Activated T-helper 1 cell treated with anti-CD3 and anti-CD28 coated beads, Interleukin-12 subunit alpha, Interleukin-12 subunit beta, Interleukin-2, Interleukin-4 antibody, amounts not matched to agents 30 ng/mL and 10 ng/mL and 1 ng/mL, durations not matched to agents 14 hours and 24 hours and 36 hours (primary cell): ENCODE measurements around the gene PCNX2. TPM values are rescaled to one million over a fixed set of nuclear protein-coding genes. Genes with fewer than 3 reads are reported as not detected.

Experiments used
- DNase-seq: peaks from one replicate; pipeline ENCODE4 v3.0.0; 2021; ENCODE audit warnings: low spot score
- H3K27ac Mint-ChIP-seq: one replicate; pipeline ENCODE4 v1.8.0; 2021; ENCODE audit warnings: mild to moderate bottlenecking, mixed read lengths
- H3K27me3 Mint-ChIP-seq: one replicate; pipeline ENCODE4 v1.8.0; 2022; ENCODE audit warnings: mild to moderate bottlenecking, moderate library complexity, mixed read lengths; ENCODE audit not compliant: insufficient read depth
- H3K36me3 Mint-ChIP-seq: one replicate; pipeline ENCODE4 v1.8.0; 2021; ENCODE audit warnings: low read depth, mixed read lengths
- H3K4me1 Mint-ChIP-seq: one replicate; pipeline ENCODE4 v1.8.0; 2021; ENCODE audit warnings: low read depth, mixed read lengths
- H3K4me3 Mint-ChIP-seq: one replicate; pipeline ENCODE4 v1.8.0; 2021; ENCODE audit warnings: mild to moderate bottlenecking, moderate library complexity, mixed read lengths
- H3K9me3 Mint-ChIP-seq: one replicate; pipeline ENCODE4 v1.8.0; 2021; ENCODE audit warnings: mixed read lengths
- intact Hi-C: fragments of 100-400 bp; cut with micrococcal nuclease; formaldehyde crosslinking; loops from one replicate; pipeline ENCODE4 v1.15.1; 2024
- total RNA-seq: library from RNA; stranded (reverse); gene quantifications from 2 replicates; pipeline ENCODE4 v1.2.3, GENCODE V29; 2022

PCNX2 gene
- total RNA-seq, 1 donor from 2014 or later = 33.7 TPM

- no peaks in the 10 kb centered on the region for H3K36me3 Mint-ChIP-seq
- intact Hi-C loops = no loop called here
- H3K4me1 Mint-ChIP-seq = no peaks in the 10 kb centered on the region
- no peak overlapping the region for H3K4me3 Mint-ChIP-seq
- DNase-seq = no peak
- peaks cover 4% of the 10 kb centered on the region for H3K9me3 Mint-ChIP-seq
- no peak overlapping the region for H3K27ac Mint-ChIP-seq
- H3K27me3 Mint-ChIP-seq = no peaks in the 10 kb centered on the region
These were observed 229.4 kb downstream of the PCNX2 start for GRCh38 chr1:233066087-233066486.

- no peak for DNase-seq
- Mint-ChIP-seq H3K4me3 (no peak overlapping the region), H3K27ac (no peak overlapping the region), H3K4me1 (no peaks in the 10 kb centered on the region), H3K36me3 (no peaks in the 10 kb centered on the region), H3K9me3 (peaks cover 4% of the 10 kb centered on the region), H3K27me3 (no peaks in the 10 kb centered on the region)
- intact Hi-C loops = no loop called here
These were observed 229.8 kb downstream of the PCNX2 start for GRCh38 chr1:233065685-233066084.

DNA sequence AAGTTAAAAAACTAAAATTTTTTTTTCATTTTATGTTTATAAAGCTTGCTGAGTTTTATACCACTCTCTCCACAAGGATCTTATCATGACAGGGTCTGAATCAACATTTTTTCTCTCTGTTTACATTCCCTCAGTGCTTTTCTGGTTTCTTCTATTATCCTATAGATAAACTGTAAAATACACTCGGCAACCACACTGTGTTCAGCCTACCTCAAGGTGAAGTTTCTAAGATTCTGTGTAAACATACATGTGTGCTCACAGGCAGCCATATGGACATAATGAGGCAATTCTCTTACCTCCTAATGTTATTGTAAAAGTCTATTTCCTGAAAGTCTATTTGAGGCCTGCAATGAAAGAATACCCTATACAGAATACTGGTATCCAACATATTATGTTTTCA is 230.5 kb downstream of the PCNX2 start:
- Mint-ChIP-seq H3K4me3 (no peak overlapping the region), H3K27ac (no peak overlapping the region), H3K4me1 (no peaks in the 10 kb centered on the region), H3K27me3 (no peaks in the 10 kb centered on the region), H3K9me3 (peaks cover 4% of the 10 kb centered on the region), H3K36me3 (no peaks in the 10 kb centered on the region)
- no peak for DNase-seq
- intact Hi-C loops = no loop called here

DNA sequence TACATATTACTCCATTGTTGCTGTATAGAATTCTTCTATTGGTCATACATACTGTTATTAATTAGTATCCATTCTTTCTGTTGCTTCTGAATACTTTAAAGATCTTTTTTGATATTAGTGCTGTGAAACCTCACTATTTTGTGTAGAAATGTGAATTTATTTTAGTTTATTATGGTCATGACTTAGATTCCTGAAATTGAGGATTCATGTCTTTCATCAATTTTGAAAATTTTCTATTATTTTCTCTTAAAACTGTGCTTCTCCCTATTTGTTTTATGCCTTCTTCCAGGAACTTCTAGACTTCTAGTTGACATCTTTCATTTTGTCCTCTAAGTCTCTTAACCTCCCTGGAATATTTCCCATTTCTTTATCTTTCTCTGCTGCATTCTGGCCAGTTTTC is 232.1 kb downstream of the PCNX2 start:
- H3K4me3 Mint-ChIP-seq = no peak overlapping the region
- no peak for DNase-seq
- no peaks in the 10 kb centered on the region for H3K36me3 Mint-ChIP-seq
- no peaks in the 10 kb centered on the region for H3K4me1 Mint-ChIP-seq
- H3K27ac Mint-ChIP-seq = no peak overlapping the region
- H3K9me3 Mint-ChIP-seq = peaks cover 4% of the 10 kb centered on the region
- intact Hi-C loops = no loop called here
- H3K27me3 Mint-ChIP-seq = no peaks in the 10 kb centered on the region

DNA sequence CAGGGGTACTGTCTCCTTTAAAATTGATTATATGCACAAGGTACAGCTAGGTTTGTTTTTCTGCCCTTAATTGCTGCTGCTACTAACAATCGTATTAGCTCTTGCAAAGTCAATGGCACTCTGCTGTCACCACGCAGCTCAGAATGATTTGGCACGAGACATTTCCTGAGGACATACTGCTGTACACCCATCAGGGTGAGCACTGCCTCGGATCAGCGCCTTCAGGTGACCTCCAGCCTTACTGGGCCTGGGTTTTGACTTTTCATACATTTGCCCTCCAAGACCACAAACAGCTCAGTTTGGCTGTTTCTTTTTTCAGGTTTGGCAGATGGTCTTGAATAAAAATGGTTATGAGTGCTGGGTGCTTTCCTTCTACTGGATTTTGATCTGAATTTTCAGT is 234.3 kb downstream of the PCNX2 start:
- H3K36me3 Mint-ChIP-seq = no peaks in the 10 kb centered on the region
- DNase-seq = no peak
- H3K9me3 Mint-ChIP-seq = peaks cover 4% of the 10 kb centered on the region
- H3K27me3 Mint-ChIP-seq = no peaks in the 10 kb centered on the region
- no peaks in the 10 kb centered on the region for H3K4me1 Mint-ChIP-seq
- no peak overlapping the region for H3K27ac Mint-ChIP-seq
- H3K4me3 Mint-ChIP-seq = no peak overlapping the region
- intact Hi-C loops = no loop called here

- no peak for DNase-seq
- Mint-ChIP-seq H3K4me3 (no peak overlapping the region), H3K27me3 (no peaks in the 10 kb centered on the region), H3K9me3 (no peaks in the 10 kb centered on the region), H3K27ac (no peak overlapping the region), H3K36me3 (no peaks in the 10 kb centered on the region), H3K4me1 (no peaks in the 10 kb centered on the region)
- intact Hi-C loops = no loop called here
These were observed 235.0 kb downstream of the PCNX2 start for GRCh38 chr1:233060461-233060994.

GRCh38 chr1:233057836-233058235 is 237.7 kb downstream of the PCNX2 start:
- DNase-seq = no peak
- Mint-ChIP-seq H3K27me3 (no peaks in the 10 kb centered on the region), H3K4me3 (no peak overlapping the region), H3K9me3 (no peaks in the 10 kb centered on the region), H3K4me1 (no peaks in the 10 kb centered on the region), H3K36me3 (peaks cover 10% of the 10 kb centered on the region), H3K27ac (no peak overlapping the region)
- intact Hi-C loops = no loop called here

- Mint-ChIP-seq H3K36me3 (peaks cover 14% of the 10 kb centered on the region), H3K27me3 (no peaks in the 10 kb centered on the region), H3K9me3 (no peaks in the 10 kb centered on the region), H3K4me1 (no peaks in the 10 kb centered on the region), H3K4me3 (no peak overlapping the region), H3K27ac (no peak overlapping the region)
- no peak for DNase-seq
- intact Hi-C loops = no loop called here
These were observed 239.5 kb downstream of the PCNX2 start for GRCh38 chr1:233055879-233056641.

DNA sequence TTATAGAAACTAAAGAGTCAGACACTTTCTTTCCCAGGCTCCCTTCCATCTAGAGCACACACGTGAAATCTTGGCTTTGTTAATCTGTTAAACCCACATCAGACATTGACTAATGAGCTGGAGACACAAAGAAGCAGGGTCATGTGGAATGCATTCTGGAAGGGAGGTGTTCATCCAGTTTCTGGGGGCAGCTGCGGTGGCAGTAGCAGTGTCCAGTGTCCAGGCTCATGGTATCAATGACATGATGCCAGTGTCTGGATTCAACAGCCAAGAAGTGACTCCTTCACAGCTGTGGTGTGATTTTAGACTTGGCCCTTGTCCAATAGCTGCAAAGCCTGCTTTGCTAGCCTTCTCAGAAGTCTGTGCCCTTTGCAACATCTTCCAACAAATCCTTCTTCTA is 249.9 kb downstream of the PCNX2 start:
- H3K4me3 Mint-ChIP-seq = no peak overlapping the region

DNA sequence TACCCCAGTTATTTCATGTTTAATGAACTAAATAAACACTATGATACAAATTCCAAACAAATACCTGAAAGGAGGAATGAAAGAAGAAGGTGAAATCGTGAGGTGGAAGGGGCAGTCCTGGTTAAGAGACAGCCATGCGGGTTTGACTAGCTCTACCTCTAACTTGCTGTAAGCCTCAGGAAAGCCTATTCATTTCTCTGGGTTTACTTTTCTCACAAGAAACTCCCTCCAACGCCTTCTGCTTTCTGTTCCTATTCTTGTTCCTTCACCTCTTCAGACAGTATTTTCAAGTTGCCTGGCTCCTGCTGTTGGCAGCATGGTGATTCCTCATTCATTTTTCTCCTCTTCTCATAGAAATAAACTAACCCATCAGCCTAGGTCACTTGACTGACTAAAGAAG is 252.7 kb downstream of the PCNX2 start:
- peaks cover 5% of the 10 kb centered on the region for H3K9me3 Mint-ChIP-seq
- DNase-seq = no peak
- H3K4me1 Mint-ChIP-seq = no peaks in the 10 kb centered on the region
- peaks cover 13% of the 10 kb centered on the region for H3K36me3 Mint-ChIP-seq
- no peaks in the 10 kb centered on the region for H3K27me3 Mint-ChIP-seq
- H3K27ac Mint-ChIP-seq = no peak overlapping the region
- no peak overlapping the region for H3K4me3 Mint-ChIP-seq
- intact Hi-C loops = no loop called here

More for the DNA sequence above, 249.9 kb downstream of the PCNX2 start:
- Mint-ChIP-seq H3K9me3 (peaks cover 21% of the 10 kb centered on the region), H3K27ac (no peak overlapping the region), H3K36me3 (peaks cover 20% of the 10 kb centered on the region), H3K4me1 (no peaks in the 10 kb centered on the region), H3K27me3 (no peaks in the 10 kb centered on the region)
- intact Hi-C loops = no loop called here
- no peak for DNase-seq

GRCh38 chr1:233040494-233040893 is 255.0 kb downstream of the PCNX2 start:
- peaks cover 6% of the 10 kb centered on the region for H3K36me3 Mint-ChIP-seq
- H3K27me3 Mint-ChIP-seq = no peaks in the 10 kb centered on the region
- H3K9me3 Mint-ChIP-seq = no peaks in the 10 kb centered on the region
- H3K27ac Mint-ChIP-seq = no peak overlapping the region
- H3K4me1 Mint-ChIP-seq = no peaks in the 10 kb centered on the region
- H3K4me3 Mint-ChIP-seq = no peak overlapping the region
- intact Hi-C loops = no loop called here
- DNase-seq = no peak

GRCh38 chr1:233038581-233038980 is 256.9 kb downstream of the PCNX2 start:
- DNase-seq = no peak
- H3K27me3 Mint-ChIP-seq = no peaks in the 10 kb centered on the region
- intact Hi-C loops = no loop called here
- no peaks in the 10 kb centered on the region for H3K9me3 Mint-ChIP-seq
- no peak overlapping the region for H3K4me3 Mint-ChIP-seq
- no peaks in the 10 kb centered on the region for H3K4me1 Mint-ChIP-seq
- H3K27ac Mint-ChIP-seq = no peak overlapping the region
- H3K36me3 Mint-ChIP-seq = peaks cover 3% of the 10 kb centered on the region

DNA sequence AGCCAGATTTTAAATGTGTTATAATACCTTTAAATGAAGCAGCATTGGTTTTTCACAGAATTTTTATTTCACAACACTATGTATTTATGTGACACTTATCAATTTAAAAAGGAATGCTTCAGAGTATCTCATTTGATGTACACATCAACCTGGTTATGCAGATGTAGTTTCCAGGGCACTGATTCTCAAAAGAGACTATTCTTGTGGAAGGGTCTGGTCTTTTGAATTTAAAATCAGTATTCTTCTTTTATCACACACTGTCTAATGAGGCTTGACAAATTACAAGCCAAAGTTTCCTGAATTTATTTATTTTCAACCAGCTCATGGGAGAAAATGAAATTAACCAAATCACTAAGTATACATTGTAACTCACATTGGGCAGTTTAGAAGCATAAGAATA is 257.7 kb downstream of the PCNX2 start:
- intact Hi-C loops = no loop called here
- Mint-ChIP-seq H3K4me3 (no peak overlapping the region), H3K4me1 (no peaks in the 10 kb centered on the region), H3K27ac (no peak overlapping the region), H3K9me3 (no peaks in the 10 kb centered on the region), H3K27me3 (no peaks in the 10 kb centered on the region), H3K36me3 (peaks cover 3% of the 10 kb centered on the region)
- no peak for DNase-seq

DNA sequence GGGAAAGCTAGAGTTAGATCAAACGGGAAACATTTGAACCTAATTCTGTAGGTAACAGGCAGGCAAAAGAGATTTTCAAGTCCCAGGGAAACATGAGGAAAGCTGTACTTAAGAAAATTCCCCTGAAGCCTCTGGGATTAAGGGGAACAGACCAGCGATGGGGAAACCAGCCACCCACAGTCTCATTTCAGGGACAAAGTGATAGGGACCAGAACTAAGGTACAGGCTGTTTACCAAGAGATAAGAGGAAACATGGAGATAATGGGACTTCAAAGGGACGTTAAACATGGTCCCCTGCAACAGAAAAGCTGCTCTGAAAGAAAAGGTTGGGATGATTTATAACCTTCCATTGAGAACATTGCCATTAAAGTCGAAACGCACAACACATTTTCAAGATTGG is 260.7 kb downstream of the PCNX2 start:
- Mint-ChIP-seq H3K4me1 (no peaks in the 10 kb centered on the region), H3K9me3 (no peaks in the 10 kb centered on the region), H3K36me3 (peaks cover 3% of the 10 kb centered on the region), H3K27me3 (no peaks in the 10 kb centered on the region), H3K27ac (no peak overlapping the region), H3K4me3 (no peak overlapping the region)
- DNase-seq = no peak
- intact Hi-C loops = no loop called here
